H1 (cell line): ENCODE data around the gene JADE3. TPM values are rescaled to one million over a fixed set of nuclear protein-coding genes. Genes with fewer than 3 reads are reported as not detected.

Source experiments
- HDAC2 ChIP-seq, 2 experiments: fragments of 300-600 bp in 1 of 2; sonication (generic) in 1 of 2; IDR thresholded peaks; 2 replicates each; pipeline ENCODE4 v1.6.1; 2011 to 2012; ENCODE audit warnings: low read depth in 2 of 2, low read length in 2 of 2, mild to moderate bottlenecking in 2 of 2, moderate library complexity in 2 of 2, borderline replicate concordance in 1 of 2, inconsistent platforms in 1 of 2
- USF2 ChIP-seq: IDR thresholded peaks from 2 replicates; pipeline ENCODE4 v1.6.1; 2011; ENCODE audit warnings: low read length, improper control_type of control experiment
- polyA plus RNA-seq, 7 experiments: library from polyadenylated mRNA; depleted of rRNA in 3 of 7; stranded (reverse) in 5 of 7; unstranded in 2 of 7; fragments of >200 nt in 5 of 7; fragments of 200-250 nt in 2 of 7; gene quantifications; 1 replicate in 5 of 7; 2 replicates in 1 of 7; 4 replicates in 1 of 7; pipeline versions ENCODE4 v1.2.1 to v1.2.3, GENCODE V29; 2011 to 2013; ENCODE audit warnings: missing spikeins in 2 of 7, mixed read lengths in 2 of 7
- total RNA-seq: library from RNA; stranded (reverse); fragmentation: NEBNext Ultra II Directional; extraction: Animal tissue kit (Norgen Biotek cat#: 25700); gene quantifications from 2 replicates; pipeline ENCODE4 v1.2.1, GENCODE V29; 2021

JADE3 gene
- total and polyA plus RNA-seq, 2 of the 8 experiments (the other 6 are each of a cell fraction or from before 2014, with no cell fraction given), result 6.9 to 21.5 TPM

- TF ChIP-seq USF2 (no peak), HDAC2 (IDR thresholded peaks at IDR 0.05; ENCODE audit: borderline replicate concordance in 1 of 2, low read depth in 2 of 2, low read length in 2 of 2) (no peak)
- TF ChIP-seq, all 59 proteins: peak for 0
Measured at GRCh38 chrX:47098338-47099094, 186.3 kb downstream of the JADE3 start (continued).
